Activated CD8-positive, alpha-beta memory T cell treated with anti-CD3 and anti-CD28 coated beads, Interleukin-2, amount 50 U/mL, for 48 hours (primary cell): Measurements from ENCODE around the gene RBX1.
"Not testable (repeated sequence)": the region's sequence is repeated elsewhere in the genome, so short reads cannot be mapped to it uniquely, and the experiment has no call there.

Experiments used
- DNase-seq: peaks from one replicate; pipeline ENCODE4 v3.0.0-alpha.2; 2020

The RBX1 gene

DNA sequence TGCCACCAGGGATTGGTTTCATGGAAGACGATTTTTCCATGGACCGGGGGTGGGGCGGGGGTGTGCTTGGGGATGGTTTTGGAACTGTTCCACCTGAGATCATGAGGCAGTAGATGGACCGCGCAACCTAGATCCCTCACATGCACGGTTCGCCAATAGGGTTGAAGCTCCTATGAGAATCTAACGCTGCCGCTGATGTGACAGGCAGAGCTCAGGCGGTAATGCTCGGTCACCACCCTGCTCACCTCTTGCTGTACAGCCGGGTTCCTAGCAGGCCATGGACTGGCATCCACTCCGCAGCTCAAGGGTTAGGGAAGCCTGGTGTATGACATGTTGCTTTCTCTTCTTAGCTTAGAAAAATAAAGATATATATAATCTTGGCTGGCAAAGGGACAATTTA lies 22.0 kb downstream of the RBX1 start:
- DNase-seq: no peak

DNA sequence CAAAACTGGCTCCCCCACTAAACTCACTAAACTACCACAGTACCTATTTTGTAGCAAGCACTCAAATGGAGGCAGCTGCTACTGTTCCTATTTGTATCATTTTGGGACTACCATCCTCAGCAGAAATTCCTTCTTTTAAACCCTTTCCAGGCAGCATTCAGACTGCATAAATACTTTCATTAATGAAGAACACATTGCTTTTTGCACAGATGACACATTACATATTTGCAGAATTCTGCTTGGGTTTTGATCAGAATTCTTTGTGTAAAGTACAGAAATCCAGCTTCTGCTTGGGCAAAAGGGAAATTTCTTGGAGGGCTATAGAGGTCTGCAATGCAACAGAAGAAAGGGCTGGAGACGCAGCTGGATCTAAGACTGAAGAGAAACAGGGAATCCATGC lies 24.2 kb downstream of the RBX1 start:
- DNase-seq: no peak

DNA sequence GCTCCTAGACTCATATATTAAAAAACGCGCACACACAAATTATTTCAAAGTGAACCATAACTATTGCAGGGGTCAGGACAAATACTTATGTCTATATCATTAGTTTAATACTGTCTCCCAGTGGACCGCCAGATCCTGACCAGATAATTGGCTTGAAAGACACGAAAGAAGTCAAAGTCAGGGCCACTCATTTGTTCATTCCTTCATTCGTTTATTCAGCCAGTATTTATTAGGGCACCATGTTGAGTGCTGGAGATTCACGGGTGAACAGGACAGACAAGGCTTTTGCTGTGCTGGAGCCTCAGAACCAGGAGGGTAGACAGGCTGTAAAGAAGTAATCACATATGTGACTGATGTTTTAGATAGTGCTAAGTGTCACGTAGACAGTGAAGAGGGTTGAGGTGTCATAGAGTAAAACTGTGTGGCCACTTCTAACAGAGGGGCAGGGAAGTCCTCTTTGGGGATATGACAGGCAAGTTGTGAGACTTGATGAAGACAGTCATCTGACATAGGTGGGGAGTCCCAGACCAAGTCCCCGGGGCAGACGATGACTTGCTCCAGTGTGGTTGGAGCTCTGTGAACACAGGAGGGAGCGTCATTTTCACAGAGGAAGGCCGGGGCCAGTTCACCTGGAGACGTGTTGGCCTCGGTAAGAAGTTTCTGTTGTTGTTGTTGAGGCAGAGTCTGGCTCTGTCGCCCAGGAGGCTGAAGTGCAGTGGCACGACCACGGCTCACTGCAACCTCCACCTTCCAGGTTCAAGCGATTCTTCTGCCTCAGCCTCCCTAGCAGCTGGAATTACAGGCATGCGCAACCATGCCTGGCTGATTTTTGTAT lies 25.9 kb downstream of the RBX1 start:
- no peak for DNase-seq

- DNase-seq: no peak
Measured at GRCh38 chr22:40979198-40979597, 28.0 kb downstream of the RBX1 start.

GRCh38 chr22:40979871-40980270 lies 28.7 kb downstream of the RBX1 start:
- DNase-seq: no peak

DNA sequence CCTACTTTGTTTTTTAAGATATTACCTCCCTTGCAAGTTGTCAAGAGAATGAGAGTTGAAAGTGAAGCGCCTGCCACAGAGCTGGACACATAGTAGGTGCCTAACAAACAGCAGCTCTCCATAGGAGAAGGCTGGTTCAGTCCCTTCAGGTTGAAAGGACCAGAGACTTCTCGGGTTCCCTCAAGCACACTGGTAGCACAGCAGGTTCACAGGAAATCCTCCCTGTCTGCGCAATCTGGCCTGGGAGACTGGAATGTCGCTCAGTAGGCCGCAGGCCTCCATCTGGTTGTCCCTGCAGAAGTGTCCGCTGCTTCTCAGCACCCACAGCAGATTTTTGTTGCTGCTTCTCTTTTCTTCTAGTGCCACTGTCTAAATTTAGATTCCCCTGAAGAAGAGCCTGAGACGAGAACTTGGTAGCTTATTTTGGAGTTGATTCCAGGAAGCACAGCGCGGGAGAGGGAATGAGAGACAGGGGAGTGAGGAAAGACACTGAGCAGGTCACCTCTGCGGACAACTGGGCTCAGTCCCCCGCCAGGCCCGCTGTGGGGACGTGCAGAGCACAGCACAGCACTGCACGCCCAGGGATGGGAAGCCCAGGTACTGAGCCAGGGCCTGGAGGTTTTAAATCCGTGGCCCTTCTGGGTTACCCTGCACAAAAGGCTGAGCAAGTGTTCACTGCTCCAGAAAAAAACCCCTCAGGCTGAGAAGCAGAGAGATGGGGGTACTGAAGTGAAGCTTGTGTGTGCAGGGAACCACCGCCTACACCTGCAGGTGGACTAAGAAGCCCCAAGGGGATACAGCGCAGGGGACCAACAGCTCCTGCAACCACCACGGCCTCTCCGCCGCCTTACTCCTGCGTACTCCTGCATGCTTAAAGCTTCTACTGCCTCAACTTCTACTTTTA lies 31.6 kb downstream of the RBX1 start:
- DNase-seq: no peak

DNA sequence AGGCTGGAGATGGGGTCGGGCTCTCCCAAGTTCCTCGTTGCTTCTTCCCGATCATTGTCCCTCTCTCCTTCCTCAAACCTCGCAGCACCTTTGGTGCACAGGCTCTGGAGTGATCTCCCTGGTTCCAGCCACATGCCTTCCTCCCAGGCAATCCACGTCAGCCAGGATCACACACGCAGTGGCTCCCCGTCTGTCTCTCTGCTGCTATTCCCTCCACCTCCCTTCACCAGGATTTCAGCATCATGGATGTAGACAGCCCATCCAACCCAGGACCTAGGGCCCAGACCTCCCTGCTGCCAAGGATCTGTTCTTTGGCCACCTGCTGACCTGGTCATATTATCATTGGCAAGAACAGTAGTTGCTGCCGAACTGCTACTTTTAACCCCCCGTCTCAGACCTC lies 40.1 kb downstream of the RBX1 start:
- no peak for DNase-seq

DNA sequence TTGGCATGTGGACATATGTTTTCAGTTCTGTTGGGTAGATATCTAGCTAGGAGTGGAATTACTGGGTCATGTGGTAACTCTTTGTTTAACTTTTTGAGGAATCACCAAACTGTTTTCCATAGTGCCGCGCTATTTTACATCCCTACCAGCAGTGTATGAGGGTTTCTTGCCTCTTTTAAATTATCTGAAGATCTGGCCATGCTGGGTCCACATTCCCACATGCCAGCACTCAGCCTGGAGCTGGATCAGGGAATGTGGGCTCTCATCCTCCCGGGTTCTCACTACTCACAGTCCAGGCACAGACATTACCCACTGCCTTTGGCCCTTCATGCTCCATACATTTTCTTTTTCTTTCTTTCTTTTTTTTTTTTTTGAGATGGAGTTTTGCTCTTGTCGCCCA lies 44.6 kb downstream of the RBX1 start:
- no peak for DNase-seq

GRCh38 chr22:40997520-40997919 lies 46.3 kb downstream of the RBX1 start:
- DNase-seq: no peak

GRCh38 chr22:41000040-41000565 lies 48.9 kb downstream of the RBX1 start:
- no peak for DNase-seq

GRCh38 chr22:41000941-41001721 lies 50.0 kb downstream of the RBX1 start:
- DNase-seq: no peak

DNA sequence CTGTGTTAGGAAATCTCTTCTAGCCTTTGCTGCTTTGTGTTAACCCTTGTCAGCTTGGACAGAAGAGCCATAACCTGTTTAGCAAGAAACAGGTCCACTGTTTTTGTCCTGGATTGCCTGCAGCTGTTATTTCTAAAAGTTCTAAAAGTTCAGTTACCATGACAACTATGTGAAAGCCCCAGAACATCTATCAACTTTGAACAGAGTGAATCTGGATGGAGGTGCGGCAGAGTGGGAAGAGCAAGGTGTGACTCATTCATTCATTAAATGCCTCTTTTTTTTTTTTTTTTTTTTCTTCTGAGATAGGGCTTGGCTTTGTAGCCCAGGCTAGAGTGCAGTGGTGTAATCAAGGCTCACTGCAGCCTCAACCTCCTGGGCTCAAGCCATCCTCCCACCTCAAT lies 50.5 kb downstream of the RBX1 start:
- no peak for DNase-seq

DNA sequence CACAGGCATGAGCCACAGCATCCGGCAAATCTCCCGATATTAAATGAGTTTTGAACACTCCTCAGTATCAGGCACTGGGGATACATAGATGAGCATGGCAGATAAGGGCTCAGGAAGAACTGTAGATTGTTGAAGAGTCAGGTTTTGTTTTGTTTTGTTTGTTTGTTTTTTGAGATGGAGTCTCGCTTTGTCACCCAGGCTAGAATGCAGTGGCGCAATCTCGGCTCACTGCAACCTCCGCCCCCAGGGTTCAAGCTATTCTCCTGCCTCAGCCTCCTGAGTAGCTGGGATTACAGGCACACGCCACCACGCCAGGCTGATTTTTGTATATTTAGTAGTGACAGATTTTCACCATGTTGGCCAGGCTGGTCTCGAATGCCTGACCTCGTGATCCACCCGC lies 51.2 kb downstream of the RBX1 start:
- not testable (repeated sequence) for DNase-seq

- no peak for DNase-seq
Measured at GRCh38 chr22:41003066-41003465, 51.9 kb downstream of the RBX1 start.

GRCh38 chr22:41003976-41004375 lies 52.8 kb downstream of the RBX1 start:
- no peak for DNase-seq

DNA sequence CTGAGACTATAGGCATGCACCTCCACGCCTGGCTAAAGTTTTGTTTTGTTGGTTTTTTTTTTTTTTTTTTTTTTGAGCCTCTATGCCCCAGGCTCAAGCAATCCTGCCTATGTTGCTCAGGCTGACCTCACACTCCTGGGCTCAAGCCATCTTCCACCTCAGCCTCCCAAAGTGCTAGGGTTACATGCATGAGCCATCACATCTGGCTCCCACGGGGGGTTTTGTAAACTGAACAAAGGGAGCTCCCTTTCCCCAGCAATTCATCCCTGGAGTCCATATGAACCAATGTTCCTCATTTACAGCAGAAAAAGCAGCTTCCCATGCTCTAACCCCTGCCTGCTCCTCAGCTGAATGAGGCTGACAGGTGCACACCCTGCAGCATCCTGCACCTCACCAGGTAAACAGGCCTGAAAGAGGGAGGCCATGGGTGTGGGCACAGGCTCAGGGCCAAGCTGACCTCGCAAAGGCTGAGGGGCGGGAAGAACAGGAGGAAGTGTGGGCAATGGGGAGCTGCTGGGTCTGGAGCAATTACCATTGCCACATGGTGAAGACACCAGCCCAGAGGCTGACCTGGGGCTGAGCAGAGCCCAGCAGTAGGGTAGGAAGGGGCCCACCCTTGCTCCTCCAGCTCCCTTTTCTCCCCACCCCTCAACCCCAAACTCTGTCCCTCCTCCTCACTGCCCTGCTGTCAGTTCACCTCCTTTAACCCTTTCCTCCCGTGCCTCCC lies 58.2 kb downstream of the RBX1 start:
- DNase-seq: no peak

DNA sequence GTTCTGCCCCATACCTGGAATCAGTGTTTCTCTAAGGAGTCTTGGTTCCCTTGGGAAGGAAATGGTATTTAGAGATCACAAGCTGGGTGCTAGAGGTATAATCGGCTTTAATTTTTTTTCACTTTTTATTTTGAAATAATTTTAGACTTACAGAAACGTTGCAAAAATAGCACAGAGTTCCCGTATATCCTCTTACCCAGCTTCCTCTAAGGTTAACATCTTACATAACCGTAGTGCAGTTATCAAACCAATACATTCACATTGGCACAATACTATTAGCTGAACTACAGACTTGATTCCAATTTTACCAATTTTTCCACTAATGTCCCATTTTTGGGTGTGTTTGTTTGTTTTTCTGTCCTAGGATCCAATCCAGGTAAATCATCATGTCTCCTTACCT lies 63.8 kb downstream of the RBX1 start:
- DNase-seq: no peak

DNA sequence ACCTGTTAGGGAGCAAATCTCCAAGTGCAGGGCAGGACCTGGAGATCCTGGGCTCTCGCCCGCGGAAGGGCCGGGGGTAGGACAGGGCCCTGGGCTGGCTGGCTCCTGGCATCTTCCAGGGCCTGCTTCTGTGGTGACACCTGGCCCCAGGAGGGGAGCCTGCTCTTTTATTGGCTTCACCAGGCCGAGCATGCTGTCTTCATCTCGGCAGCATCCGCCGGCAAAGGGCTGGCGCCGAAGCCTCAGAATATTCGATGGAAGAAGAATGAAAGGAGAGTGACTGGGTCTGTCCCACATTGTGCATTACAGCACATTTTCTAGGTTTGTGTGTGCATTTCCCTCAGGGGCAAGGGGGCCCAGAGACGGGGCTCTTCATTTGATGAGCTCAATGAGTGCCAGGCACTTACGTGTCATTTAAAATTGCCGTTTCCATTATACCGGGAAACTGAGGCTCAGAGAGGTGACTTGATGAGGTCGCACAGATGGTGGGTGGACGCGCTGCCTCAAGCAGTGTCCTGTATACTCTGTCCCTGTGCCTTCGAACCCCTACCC lies 70.0 kb downstream of the RBX1 start:
- peak; percentile 52 for DNase-seq

DNA sequence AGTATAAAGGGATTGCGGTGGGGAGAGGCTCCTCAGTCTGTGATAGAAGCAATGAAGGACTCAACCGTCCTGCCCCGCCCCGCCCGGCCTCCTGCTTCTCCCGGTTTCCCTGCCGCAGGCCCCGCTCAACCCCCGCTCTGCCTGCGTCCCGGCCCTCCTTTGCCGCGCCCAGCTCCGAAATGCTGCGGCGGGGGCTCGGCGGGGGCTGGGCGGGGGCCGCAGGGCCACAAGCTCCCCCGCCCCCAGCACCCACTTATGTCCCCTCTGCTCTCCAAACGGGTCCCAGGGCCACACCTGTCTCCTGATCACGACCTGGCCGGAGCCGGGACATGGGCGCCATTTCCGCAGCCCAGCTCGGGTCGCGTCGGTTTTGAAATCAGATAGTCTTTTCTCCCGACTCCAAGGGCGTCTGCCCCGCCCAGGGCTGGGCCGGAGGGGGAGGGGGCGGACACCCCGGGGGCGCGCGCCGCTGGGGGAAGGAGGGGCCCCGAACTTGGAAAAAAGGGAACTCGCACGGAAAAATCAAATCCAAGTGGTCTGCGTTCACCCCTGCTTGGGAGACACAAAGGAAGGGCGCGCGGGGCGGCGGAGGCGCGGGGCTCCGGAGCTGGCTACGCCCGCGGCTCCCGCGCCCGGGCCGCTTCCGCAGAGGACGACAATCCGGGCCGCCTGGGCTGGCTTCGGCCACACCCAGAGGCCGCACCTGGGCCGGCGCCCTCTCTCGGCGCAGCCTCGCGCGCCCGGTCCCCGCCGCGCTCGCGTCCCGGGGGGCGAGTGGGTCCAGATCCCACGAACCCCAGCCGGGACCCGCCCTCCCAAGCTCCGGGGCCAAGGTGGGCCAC lies 70.7 kb downstream of the RBX1 start:
- DNase-seq: peak; percentile 81

- DNase-seq: peak; percentile 90
Measured at GRCh38 chr22:41022470-41023298, 71.5 kb downstream of the RBX1 start.
